ENCODE measurements around the gene MIAT.

Gene MIAT

GRCh38 chr22:26713823-26714449, 56.5 kb downstream of the MIAT start:
- Histone ChIP-seq H3K4me1 (ENCODE audit: control insufficient read depth, insufficient read depth, low read length) (peaks cover 8% of the 10 kb centered on the region), H3K9me3 (ENCODE audit: control insufficient read depth, insufficient read depth, low read length) (no peaks in the 10 kb centered on the region), H3K9ac (ENCODE audit: low read depth, low read length) (no peak overlapping the region), H3K27me3 (ENCODE audit: control insufficient read depth, insufficient read depth, low read length) (no peaks in the 10 kb centered on the region), H3K4me3 (ENCODE audit: low read depth, low read length) (no peak overlapping the region), H3K27ac (ENCODE audit: low read depth, low read length) (no peak overlapping the region), H3K36me3 (ENCODE audit: control insufficient read depth, insufficient read depth, low read length) (no peaks in the 10 kb centered on the region)

GRCh38 chr22:26714971-26715370, 57.6 kb downstream of the MIAT start:
- Histone ChIP-seq H3K4me1 (ENCODE audit: control insufficient read depth, insufficient read depth, low read length) (peaks cover 6% of the 10 kb centered on the region; the same call in 1 of the 2 replicates), H3K4me3 (ENCODE audit: low read depth, low read length) (no peak overlapping the region), H3K27ac (ENCODE audit: low read depth, low read length) (no peak overlapping the region), H3K9me3 (ENCODE audit: control insufficient read depth, insufficient read depth, low read length) (no peaks in the 10 kb centered on the region), H3K9ac (ENCODE audit: low read depth, low read length) (no peak overlapping the region), H3K27me3 (ENCODE audit: control insufficient read depth, insufficient read depth, low read length) (no peaks in the 10 kb centered on the region), H3K36me3 (ENCODE audit: control insufficient read depth, insufficient read depth, low read length) (no peaks in the 10 kb centered on the region)

GRCh38 chr22:26715392-26715936, 58.1 kb downstream of the MIAT start:
- no peak overlapping the region for H3K4me3 ChIP-seq (ENCODE audit: low read depth, low read length)
- H3K4me1 ChIP-seq (ENCODE audit: control insufficient read depth, insufficient read depth, low read length) = peaks cover 6% of the 10 kb centered on the region; the same call in 1 of the 2 replicates
- no peaks in the 10 kb centered on the region for H3K27me3 ChIP-seq (ENCODE audit: control insufficient read depth, insufficient read depth, low read length)
- no peak overlapping the region for H3K27ac ChIP-seq (ENCODE audit: low read depth, low read length)
- H3K9ac ChIP-seq (ENCODE audit: low read depth, low read length) = no peak overlapping the region
- H3K9me3 ChIP-seq (ENCODE audit: control insufficient read depth, insufficient read depth, low read length) = no peaks in the 10 kb centered on the region
- H3K36me3 ChIP-seq (ENCODE audit: control insufficient read depth, insufficient read depth, low read length) = no peaks in the 10 kb centered on the region

- Histone ChIP-seq H3K4me3 (ENCODE audit: low read depth, low read length) (no peak overlapping the region), H3K27me3 (ENCODE audit: control insufficient read depth, insufficient read depth, low read length) (no peaks in the 10 kb centered on the region), H3K27ac (ENCODE audit: low read depth, low read length) (no peak overlapping the region), H3K9ac (ENCODE audit: low read depth, low read length) (no peak overlapping the region), H3K36me3 (ENCODE audit: control insufficient read depth, insufficient read depth, low read length) (no peaks in the 10 kb centered on the region), H3K9me3 (ENCODE audit: control insufficient read depth, insufficient read depth, low read length) (no peaks in the 10 kb centered on the region), H3K4me1 (ENCODE audit: control insufficient read depth, insufficient read depth, low read length) (peaks cover 6% of the 10 kb centered on the region; the same call in 1 of the 2 replicates)
Observed at GRCh38 chr22:26718488-26718887, 61.1 kb downstream of the MIAT start.

- Histone ChIP-seq H3K9me3 (ENCODE audit: control insufficient read depth, insufficient read depth, low read length) (no peaks in the 10 kb centered on the region), H3K27me3 (ENCODE audit: control insufficient read depth, insufficient read depth, low read length) (no peaks in the 10 kb centered on the region), H3K4me3 (ENCODE audit: low read depth, low read length) (no peak overlapping the region), H3K36me3 (ENCODE audit: control insufficient read depth, insufficient read depth, low read length) (no peaks in the 10 kb centered on the region), H3K27ac (ENCODE audit: low read depth, low read length) (no peak overlapping the region), H3K4me1 (ENCODE audit: control insufficient read depth, insufficient read depth, low read length) (peaks cover 3% of the 10 kb centered on the region; the same call in 1 of the 2 replicates), H3K9ac (ENCODE audit: low read depth, low read length) (no peak overlapping the region)
Observed at GRCh38 chr22:26718905-26719304, 61.5 kb downstream of the MIAT start.

- H3K4me3 ChIP-seq (ENCODE audit: low read depth, low read length) = no peak overlapping the region
- no peak overlapping the region for H3K27ac ChIP-seq (ENCODE audit: low read depth, low read length)
- no peaks in the 10 kb centered on the region for H3K27me3 ChIP-seq (ENCODE audit: control insufficient read depth, insufficient read depth, low read length)
- H3K4me1 ChIP-seq (ENCODE audit: control insufficient read depth, insufficient read depth, low read length) = no peaks in the 10 kb centered on the region
- H3K36me3 ChIP-seq (ENCODE audit: control insufficient read depth, insufficient read depth, low read length) = no peaks in the 10 kb centered on the region
- H3K9ac ChIP-seq (ENCODE audit: low read depth, low read length) = no peak overlapping the region
- H3K9me3 ChIP-seq (ENCODE audit: control insufficient read depth, insufficient read depth, low read length) = no peaks in the 10 kb centered on the region
Observed at GRCh38 chr22:26722159-26722558, 64.8 kb downstream of the MIAT start.

- H3K4me3 ChIP-seq (ENCODE audit: low read depth, low read length) = no peak overlapping the region
- H3K27me3 ChIP-seq (ENCODE audit: control insufficient read depth, insufficient read depth, low read length) = no peaks in the 10 kb centered on the region
- no peaks in the 10 kb centered on the region for H3K9me3 ChIP-seq (ENCODE audit: control insufficient read depth, insufficient read depth, low read length)
- H3K4me1 ChIP-seq (ENCODE audit: control insufficient read depth, insufficient read depth, low read length) = no peaks in the 10 kb centered on the region
- H3K27ac ChIP-seq (ENCODE audit: low read depth, low read length) = no peak overlapping the region
- no peaks in the 10 kb centered on the region for H3K36me3 ChIP-seq (ENCODE audit: control insufficient read depth, insufficient read depth, low read length)
- no peak overlapping the region for H3K9ac ChIP-seq (ENCODE audit: low read depth, low read length)
Observed at GRCh38 chr22:26724414-26724813, 67.0 kb downstream of the MIAT start.

GRCh38 chr22:26725012-26725676, 67.8 kb downstream of the MIAT start:
- Histone ChIP-seq H3K9me3 (ENCODE audit: control insufficient read depth, insufficient read depth, low read length) (no peaks in the 10 kb centered on the region), H3K4me1 (ENCODE audit: control insufficient read depth, insufficient read depth, low read length) (no peaks in the 10 kb centered on the region), H3K4me3 (ENCODE audit: low read depth, low read length) (no peak overlapping the region), H3K27ac (ENCODE audit: low read depth, low read length) (no peak overlapping the region), H3K9ac (ENCODE audit: low read depth, low read length) (no peak overlapping the region), H3K36me3 (ENCODE audit: control insufficient read depth, insufficient read depth, low read length) (no peaks in the 10 kb centered on the region), H3K27me3 (ENCODE audit: control insufficient read depth, insufficient read depth, low read length) (no peaks in the 10 kb centered on the region)
